Measurements from ENCODE around the gene GNB1L.
A peak's percentile ranks its signal among the peaks of the same experiment; 100 is the strongest.

Gene GNB1L

DNA sequence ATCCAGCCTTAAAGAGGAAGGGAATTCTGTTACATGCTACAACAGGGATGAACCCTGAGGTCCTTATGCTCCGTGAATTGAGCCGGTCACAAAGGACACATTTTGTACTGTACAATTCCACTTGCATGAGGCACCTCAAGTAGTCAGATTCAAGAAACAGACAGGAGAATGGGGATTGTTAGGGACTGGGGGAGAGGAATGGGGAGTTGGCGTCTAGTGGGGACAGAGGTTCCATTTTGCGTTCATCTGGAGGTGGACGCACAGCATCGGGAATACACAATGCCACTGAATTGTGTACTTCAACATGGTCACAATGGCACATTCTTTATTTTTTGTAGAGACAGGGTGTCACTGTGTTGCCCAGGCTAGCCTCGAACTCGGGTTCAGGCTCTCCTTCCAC is 80.0 kb downstream of the GNB1L start:
- TF ChIP-seq, protein P1, sequence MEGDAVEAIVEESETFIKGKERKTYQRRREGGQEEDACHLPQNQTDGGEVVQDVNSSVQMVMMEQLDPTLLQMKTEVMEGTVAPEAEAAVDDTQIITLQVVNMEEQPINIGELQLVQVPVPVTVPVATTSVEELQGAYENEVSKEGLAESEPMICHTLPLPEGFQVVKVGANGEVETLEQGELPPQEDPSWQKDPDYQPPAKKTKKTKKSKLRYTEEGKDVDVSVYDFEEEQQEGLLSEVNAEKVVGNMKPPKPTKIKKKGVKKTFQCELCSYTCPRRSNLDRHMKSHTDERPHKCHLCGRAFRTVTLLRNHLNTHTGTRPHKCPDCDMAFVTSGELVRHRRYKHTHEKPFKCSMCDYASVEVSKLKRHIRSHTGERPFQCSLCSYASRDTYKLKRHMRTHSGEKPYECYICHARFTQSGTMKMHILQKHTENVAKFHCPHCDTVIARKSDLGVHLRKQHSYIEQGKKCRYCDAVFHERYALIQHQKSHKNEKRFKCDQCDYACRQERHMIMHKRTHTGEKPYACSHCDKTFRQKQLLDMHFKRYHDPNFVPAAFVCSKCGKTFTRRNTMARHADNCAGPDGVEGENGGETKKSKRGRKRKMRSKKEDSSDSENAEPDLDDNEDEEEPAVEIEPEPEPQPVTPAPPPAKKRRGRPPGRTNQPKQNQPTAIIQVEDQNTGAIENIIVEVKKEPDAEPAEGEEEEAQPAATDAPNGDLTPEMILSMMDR (IDR thresholded peaks at IDR 0.05; ENCODE audit: extremely low read depth, missing control alignments), result no peak
- DNase-seq (ENCODE audit: low spot score), result no peak

DNA sequence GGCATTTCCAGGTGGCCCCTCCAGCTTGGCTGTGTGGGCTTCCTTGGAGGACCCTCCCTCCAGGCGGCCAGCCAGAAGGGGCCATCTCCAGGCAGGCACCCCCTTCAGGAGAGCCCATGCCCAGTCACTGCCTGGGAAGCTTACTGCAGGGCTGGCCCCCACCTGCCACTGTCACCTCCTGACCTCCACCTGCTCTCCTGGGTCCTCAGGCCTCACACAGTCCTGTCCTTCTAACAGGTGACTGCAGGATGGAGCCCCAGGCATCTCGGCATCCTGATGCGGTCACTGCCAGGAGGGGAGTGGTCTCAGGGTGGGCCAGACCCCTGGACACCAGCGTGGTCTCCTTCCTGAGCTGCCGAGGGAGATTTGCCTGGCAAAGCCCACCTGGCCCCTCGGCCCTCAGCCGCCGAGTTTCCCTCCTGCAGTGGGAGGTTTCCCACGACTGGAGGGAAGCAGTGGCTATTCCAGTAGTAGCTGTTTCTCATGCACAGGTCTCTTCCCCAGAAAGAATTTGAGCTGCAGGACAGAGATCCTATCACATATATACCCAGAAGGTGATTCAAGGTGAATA is 81.1 kb downstream of the GNB1L start:
- DNase-seq (ENCODE audit: low spot score), result no peak
- TF ChIP-seq, protein P1 (IDR thresholded peaks at IDR 0.05; ENCODE audit: extremely low read depth, missing control alignments), result no peak

DNA sequence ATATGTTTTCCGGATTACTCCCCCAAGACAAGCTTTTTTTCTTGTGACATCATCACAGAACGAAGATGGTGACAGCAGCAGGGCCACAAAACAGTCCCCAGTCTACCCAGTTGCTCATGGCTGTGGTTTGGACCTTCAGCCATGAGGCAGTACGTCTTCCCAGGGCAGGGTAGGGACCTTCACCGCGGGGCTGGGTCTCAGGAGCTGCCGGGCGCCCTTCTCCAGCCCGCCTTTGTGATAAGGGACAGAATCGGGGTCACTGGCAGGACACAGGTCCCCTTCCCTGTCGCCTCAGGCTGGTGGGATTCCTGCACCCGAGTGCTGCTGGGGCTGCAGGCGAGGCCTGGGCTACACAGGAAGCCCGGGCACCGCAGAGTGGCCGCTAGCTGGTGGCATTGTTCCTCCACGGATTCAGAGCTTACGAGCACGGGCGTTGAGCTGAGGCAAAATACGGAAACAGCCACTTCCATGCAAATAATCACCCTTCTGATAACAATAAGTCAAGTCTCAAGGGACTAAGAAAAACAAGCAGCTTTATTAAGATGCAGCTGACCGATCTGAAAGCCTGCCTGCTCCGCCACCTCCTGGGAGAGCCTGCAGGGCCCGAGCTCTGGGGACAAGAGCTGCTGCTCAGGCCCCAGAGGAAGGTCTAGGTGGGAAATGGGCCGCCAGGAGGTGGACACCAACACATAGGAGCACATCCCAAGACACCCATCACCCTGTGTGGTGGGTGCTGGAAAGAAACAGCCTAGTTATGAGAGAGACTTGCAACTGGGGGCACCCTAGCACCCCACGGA is 81.8 kb downstream of the GNB1L start:
- peak; percentile 64 for DNase-seq (ENCODE audit: low spot score)
- TF ChIP-seq, protein P1 (IDR thresholded peaks at IDR 0.05; ENCODE audit: extremely low read depth, missing control alignments), result no peak

DNA sequence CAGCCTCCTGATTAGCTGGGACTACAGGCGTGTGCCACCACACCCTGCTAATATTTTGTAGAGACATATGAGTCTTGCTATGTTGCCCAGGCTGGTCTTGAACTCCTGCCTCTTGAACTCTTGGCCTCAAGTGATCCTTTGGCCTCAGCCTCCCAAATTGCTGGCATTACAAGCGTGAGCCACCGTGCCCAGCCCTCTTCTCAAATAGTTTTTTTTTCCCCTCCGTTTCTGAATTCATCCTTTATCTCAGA is 82.3 kb downstream of the GNB1L start:
- DNase-seq (ENCODE audit: low spot score), result no peak
- TF ChIP-seq, protein P1 (IDR thresholded peaks at IDR 0.05; ENCODE audit: extremely low read depth, missing control alignments), result no peak

DNA sequence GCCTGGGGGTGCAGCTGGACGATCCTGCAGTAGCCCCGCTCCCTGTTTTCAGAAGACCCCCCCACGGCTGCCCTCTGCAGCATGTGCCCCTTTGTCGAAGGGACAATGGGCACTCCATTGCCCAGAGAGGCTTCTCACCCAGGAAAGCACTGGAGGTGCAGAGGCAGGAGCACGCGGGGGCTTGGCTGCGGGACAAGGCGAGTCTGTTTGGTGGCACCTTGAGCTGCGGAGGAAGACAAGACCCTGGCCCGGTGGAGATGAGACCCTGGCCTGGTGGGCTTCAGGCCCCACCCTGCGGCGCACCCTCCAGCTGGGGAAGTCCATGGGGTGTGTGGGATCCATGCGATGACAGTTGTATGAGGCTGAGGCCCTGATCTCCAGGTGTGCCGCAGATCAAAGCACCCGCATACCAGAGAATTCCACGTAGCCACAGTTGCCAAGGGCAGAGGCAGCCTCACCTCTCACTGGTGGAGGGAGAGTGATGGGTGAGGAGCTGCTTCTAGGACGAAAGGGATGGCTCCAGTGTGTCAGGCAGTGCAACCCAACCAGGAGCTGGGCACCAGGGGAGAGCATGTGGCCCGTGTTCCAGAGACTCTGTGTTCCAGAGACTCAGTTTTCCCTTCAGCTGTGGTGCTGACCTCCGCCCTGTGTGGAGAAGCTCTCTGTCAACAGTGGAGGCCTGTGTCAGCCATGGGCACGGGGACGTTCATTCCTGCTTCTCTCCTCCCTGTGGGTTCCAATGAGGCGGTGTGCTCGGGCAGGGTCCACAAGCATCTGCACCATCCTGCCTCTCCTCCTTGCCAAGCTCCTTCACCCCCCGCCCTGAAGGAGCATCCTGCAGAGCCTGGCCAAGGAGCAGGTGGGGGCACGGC is 84.1 kb downstream of the GNB1L start:
- TF ChIP-seq, protein P1 (IDR thresholded peaks at IDR 0.05; ENCODE audit: extremely low read depth, missing control alignments), result no peak
- DNase-seq (ENCODE audit: low spot score), result no peak

GRCh38 chr22:19769393-19769715 is 85.3 kb downstream of the GNB1L start:
- TF ChIP-seq, protein P1 (IDR thresholded peaks at IDR 0.05; ENCODE audit: extremely low read depth, missing control alignments), result no peak
- no peak for DNase-seq (ENCODE audit: low spot score)

Measured in GM20000 (cell line).